ENCODE data around the gene PCDH9.

DNA sequence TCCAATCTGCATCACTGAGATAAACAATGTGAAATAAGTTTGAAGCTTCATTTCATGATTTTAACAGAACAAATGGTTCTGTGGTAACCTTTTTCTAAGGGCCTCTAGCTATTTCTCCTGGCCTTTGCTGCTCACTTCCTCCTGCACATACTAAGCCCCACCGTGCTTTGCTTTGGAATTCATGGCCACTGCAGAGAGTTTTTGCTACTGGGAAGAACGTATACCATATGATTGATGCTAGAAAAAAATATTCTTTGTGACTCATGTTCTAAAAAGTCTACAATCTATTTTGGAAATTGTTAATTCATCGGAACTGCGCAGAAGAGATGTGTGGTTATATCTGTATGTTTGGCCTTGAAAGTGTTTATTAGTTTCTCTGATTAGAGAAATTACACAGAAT, 747.3 kb downstream of the PCDH9 start:
- TF ChIP-seq YY1 (IDR thresholded peaks at IDR 0.05; ENCODE audit: insufficient read depth, insufficient read length) (no peak), ZNF274 (IDR thresholded peaks at IDR 0.05; ENCODE audit: low read depth, low read length) (no peak)

Measured in NT2/D1 (cell line).